Vagina (tissue), 2 donors: ENCODE data around the gene CCDC141. TPM values are rescaled to one million over a fixed set of nuclear protein-coding genes. Genes with fewer than 3 reads are reported as not detected.

Experiments used
- DNase-seq, 2 donors: peaks; one replicate each; pipeline ENCODE4 v3.0.0-alpha.2; 2017; ENCODE audit errors: extremely low spot score in 2 of 2
- H3K27ac ChIP-seq: fragments of 200-600 bp; sonication (generic); one replicate; pipeline ENCODE4 v1.5.1; 2019
- H3K27me3 ChIP-seq: fragments of 200-600 bp; sonication (generic); one replicate; pipeline ENCODE4 v1.5.1; 2019
- H3K36me3 ChIP-seq, 2 donors: fragments of 200-600 bp; sonication (generic); one replicate each; pipeline ENCODE4 v1.5.1; 2017 to 2019
- H3K4me1 ChIP-seq: fragments of 200-600 bp; sonication (generic); one replicate; pipeline ENCODE4 v1.5.1; 2019
- H3K4me3 ChIP-seq, 2 donors: fragments of 200-600 bp; sonication (generic); 1 replicate in 1 of 2; 2 replicates in 1 of 2; pipeline ENCODE4 v1.5.1; 2016 to 2019
- H3K9me3 ChIP-seq: fragments of 200-600 bp; sonication (generic); one replicate; pipeline ENCODE4 v1.5.1; 2019
- CTCF ChIP-seq, 3 experiments: fragments of 450-650 bp in 2 of 3; fragments of 200-600 bp in 1 of 3; sonication (generic) in 1 of 3; IDR thresholded peaks; one replicate each; pipeline ENCODE4 v1.5.1; 2017 to 2019; ENCODE audit warnings: antibody characterized with exemption in 3 of 3, mild to moderate bottlenecking in 2 of 3, moderate library complexity in 2 of 3
- POLR2A ChIP-seq, 2 donors: fragments of 450-650 bp; IDR thresholded peaks; one replicate each; pipeline ENCODE4 v1.6.1; 2017; ENCODE audit warnings: antibody characterized with exemption in 2 of 2, mild to moderate bottlenecking in 2 of 2, moderate library complexity in 2 of 2
- POLR2AphosphoS5 ChIP-seq, 2 donors: sonication (generic); formaldehyde crosslinking; IDR thresholded peaks; one replicate each; pipeline ENCODE4 v1.9.0; 2017; ENCODE audit warnings: antibody characterized with exemption in 2 of 2, mild to moderate bottlenecking in 2 of 2, low read depth in 1 of 2; ENCODE audit not compliant: insufficient read depth in 1 of 2
- intact Hi-C: fragments of 100-400 bp; cut with DNase I; formaldehyde crosslinking; loops from one replicate; pipeline ENCODE4 v1.15.1; 2023
- total RNA-seq: library from RNA; depleted of rRNA; stranded (reverse); fragments of >200 nt; gene quantifications from one replicate; pipeline ENCODE4 v1.2.3, GENCODE V29; 2016

Gene CCDC141
- total RNA-seq, 1 donor from 2014 or later, result 2.0 TPM

- no peak overlapping the region for H3K4me3 ChIP-seq
- H3K27ac ChIP-seq, result no peak overlapping the region
- no peak for TF ChIP-seq CTCF (IDR thresholded peaks at IDR 0.05)
- no peak for TF ChIP-seq POLR2A (IDR thresholded peaks at IDR 0.05)
- H3K36me3 ChIP-seq, result no peaks in the 10 kb centered on the region
- no peaks in the 10 kb centered on the region for H3K4me1 ChIP-seq
- no peaks in the 10 kb centered on the region for H3K27me3 ChIP-seq
- intact Hi-C loops, result no loop called here
- no peak for DNase-seq
- no peaks in the 10 kb centered on the region for H3K9me3 ChIP-seq
Measured at GRCh38 chr2:178924817-178925216, 125.1 kb downstream of the CCDC141 start.

- Histone ChIP-seq H3K27ac (no peak overlapping the region), H3K9me3 (no peaks in the 10 kb centered on the region), H3K27me3 (no peaks in the 10 kb centered on the region), H3K4me1 (no peaks in the 10 kb centered on the region), H3K4me3 (no peak overlapping the region), H3K36me3 (no peaks in the 10 kb centered on the region)
- intact Hi-C loops, result no loop called here
- no peak for DNase-seq
- TF ChIP-seq POLR2A (IDR thresholded peaks at IDR 0.05) (no peak), CTCF (IDR thresholded peaks at IDR 0.05) (no peak), POLR2AphosphoS5 (IDR thresholded peaks at IDR 0.05; ENCODE audit: insufficient read depth in 1 of 2, low read depth in 1 of 2) (no peak)
Measured at GRCh38 chr2:178923546-178923945, 126.4 kb downstream of the CCDC141 start.

GRCh38 chr2:178920916-178921513, 128.9 kb downstream of the CCDC141 start:
- TF ChIP-seq POLR2A (IDR thresholded peaks at IDR 0.05) (no peak), POLR2AphosphoS5 (IDR thresholded peaks at IDR 0.05; ENCODE audit: insufficient read depth in 1 of 2, low read depth in 1 of 2) (no peak), CTCF (IDR thresholded peaks at IDR 0.05) (no peak)

GRCh38 chr2:178917555-178917954, 132.4 kb downstream of the CCDC141 start:
- no peak for TF ChIP-seq POLR2AphosphoS5 (IDR thresholded peaks at IDR 0.05; ENCODE audit: insufficient read depth in 1 of 2, low read depth in 1 of 2)
- TF ChIP-seq CTCF (IDR thresholded peaks at IDR 0.05), result no peak
- TF ChIP-seq POLR2A (IDR thresholded peaks at IDR 0.05), result no peak
- DNase-seq, result no peak

More at GRCh38 chr2:178920916-178921513, 128.9 kb downstream of the CCDC141 start:
- no peaks in the 10 kb centered on the region for H3K27me3 ChIP-seq
- DNase-seq, result no peak
- no peaks in the 10 kb centered on the region for H3K4me1 ChIP-seq
- no peaks in the 10 kb centered on the region for H3K36me3 ChIP-seq
- intact Hi-C loops, result no loop called here
- no peak overlapping the region for H3K4me3 ChIP-seq
- H3K27ac ChIP-seq, result no peak overlapping the region
- H3K9me3 ChIP-seq, result no peaks in the 10 kb centered on the region

GRCh38 chr2:178915423-178916173, 134.3 kb downstream of the CCDC141 start:
- H3K9me3 ChIP-seq, result no peaks in the 10 kb centered on the region
- H3K27me3 ChIP-seq, result no peaks in the 10 kb centered on the region
- TF ChIP-seq POLR2A (IDR thresholded peaks at IDR 0.05) (no peak), POLR2AphosphoS5 (IDR thresholded peaks at IDR 0.05; ENCODE audit: insufficient read depth in 1 of 2, low read depth in 1 of 2) (no peak), CTCF (IDR thresholded peaks at IDR 0.05) (no peak)
- no peak overlapping the region for H3K27ac ChIP-seq
- no peaks in the 10 kb centered on the region for H3K36me3 ChIP-seq
- no peak for DNase-seq
- H3K4me3 ChIP-seq, result no peak overlapping the region
- H3K4me1 ChIP-seq, result no peaks in the 10 kb centered on the region
- intact Hi-C loops, result no loop called here

More at GRCh38 chr2:178917555-178917954, 132.4 kb downstream of the CCDC141 start:
- no peaks in the 10 kb centered on the region for H3K9me3 ChIP-seq
- intact Hi-C loops, result no loop called here
- H3K27ac ChIP-seq, result no peak overlapping the region
- H3K4me3 ChIP-seq, result no peak overlapping the region
- no peaks in the 10 kb centered on the region for H3K36me3 ChIP-seq
- H3K4me1 ChIP-seq, result no peaks in the 10 kb centered on the region
- H3K27me3 ChIP-seq, result no peaks in the 10 kb centered on the region
